ENCODE results near the gene CLDN25. TPM values are rescaled to one million over a fixed set of nuclear protein-coding genes. Genes with fewer than 3 reads are reported as not detected.

CLDN25 gene
- total and polyA plus RNA-seq, 3 experiments from 2014 or later, result not detected

DNA sequence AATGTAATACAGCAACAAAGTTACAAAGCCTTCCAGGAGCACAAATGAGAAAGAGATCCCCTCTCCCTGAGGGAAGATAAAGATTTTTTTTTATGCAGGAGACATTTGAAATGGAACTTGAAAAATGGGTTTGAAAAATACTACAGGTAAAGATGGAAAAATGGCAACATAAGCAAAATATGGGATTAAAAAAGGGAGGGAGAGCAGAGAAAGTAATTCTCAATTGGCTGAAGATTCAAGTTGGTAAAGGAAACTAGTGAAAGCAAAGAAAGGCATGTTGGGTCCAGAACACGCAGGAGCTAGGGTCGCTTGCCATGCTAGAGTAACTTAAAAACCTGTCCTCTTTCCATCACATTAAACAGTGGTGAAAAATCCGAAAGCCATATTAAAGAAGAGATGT, 7.6 kb upstream of the CLDN25 start:
- Mint-ChIP-seq H3K9me3 (no peaks in the 10 kb centered on the region), H3K27ac (peak overlapping the region in 5 of 8 donors; percentile 41 to 81 (median 75)), H3K36me3 (peaks cover 7 to 39% (median 11%) of the 10 kb centered on the region in 3 donors), H3K27me3 (no peaks in the 10 kb centered on the region), H3K4me3 (peak overlapping the region; percentile 71 to 99 (median 98)), H3K4me1 (peaks cover 34 to 49% (median 45%) of the 10 kb centered on the region in 3 donors)
- H3K4me3 ChIP-seq (ENCODE audit: low read length), result no peak overlapping the region
- peaks cover 11% of the 10 kb centered on the region for H3K4me1 ChIP-seq (ENCODE audit: insufficient read depth, low read length)
- CTCF ChIA-PET, result no interaction called here
- no peak overlapping the region for H3K27ac ChIP-seq (ENCODE audit: low read depth, low read length)
- POLR2A ChIA-PET, result no interaction called here
- H3K9me3 ChIP-seq (ENCODE audit: low read length), result no peaks in the 10 kb centered on the region
- no peak for DNase-seq
- H3K36me3 ChIP-seq (ENCODE audit: insufficient read depth, low read length), result peaks cover 10% of the 10 kb centered on the region
- no peaks in the 10 kb centered on the region for H3K27me3 ChIP-seq (ENCODE audit: insufficient read depth, low read length, poor library complexity, severe bottlenecking)

DNA sequence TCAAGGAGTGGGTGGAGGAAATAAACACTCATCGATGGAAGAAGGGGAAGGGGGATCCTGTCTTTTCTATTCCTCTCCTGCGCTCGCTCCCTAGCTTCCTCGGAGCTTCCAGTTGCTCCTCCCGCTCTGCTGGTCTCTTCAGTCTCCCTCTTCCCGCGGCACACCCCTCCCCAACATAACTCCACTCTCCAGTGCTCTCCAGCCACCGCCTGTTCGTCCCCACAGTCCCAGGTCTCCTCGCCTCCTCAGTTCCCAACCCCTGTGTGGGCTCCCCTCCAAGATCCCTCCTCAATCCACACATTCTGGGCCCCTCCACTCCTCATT, 6.5 kb upstream of the CLDN25 start:
- peaks cover 4% of the 10 kb centered on the region for H3K36me3 ChIP-seq (ENCODE audit: insufficient read depth, low read length)
- Mint-ChIP-seq H3K27ac (peak overlapping the region; percentile 85 to 99 (median 96)), H3K36me3 (peaks cover 0 to 28% (median 2%) of the 10 kb centered on the region in 3 donors), H3K4me3 (peak overlapping the region; percentile 97 to 99 (median 98)), H3K4me1 (peaks cover 26 to 39% (median 35%) of the 10 kb centered on the region in 3 donors), H3K9me3 (no peaks in the 10 kb centered on the region), H3K27me3 (peaks cover 1 to 2% of the 10 kb centered on the region in 2 donors)
- peak in 1 of 5 donors; percentile 1 for DNase-seq
- H3K4me3 ChIP-seq (ENCODE audit: low read length), result peak overlapping the region; percentile 96
- peak overlapping the region; percentile 77 for H3K27ac ChIP-seq (ENCODE audit: low read depth, low read length)
- H3K27me3 ChIP-seq (ENCODE audit: insufficient read depth, low read length, poor library complexity, severe bottlenecking), result no peaks in the 10 kb centered on the region
- CTCF ChIA-PET, result interaction anchor here (0.8 to 1.6 kb wide), 5 partner anchors 9 to 467 kb away, joined by 3 to 6 read pairs (median 3); no protein-coding TSS in a partner anchor
- peaks cover 11% of the 10 kb centered on the region for H3K4me1 ChIP-seq (ENCODE audit: insufficient read depth, low read length)
- H3K9me3 ChIP-seq (ENCODE audit: low read length), result no peaks in the 10 kb centered on the region
- POLR2A ChIA-PET, result no interaction called here

DNA sequence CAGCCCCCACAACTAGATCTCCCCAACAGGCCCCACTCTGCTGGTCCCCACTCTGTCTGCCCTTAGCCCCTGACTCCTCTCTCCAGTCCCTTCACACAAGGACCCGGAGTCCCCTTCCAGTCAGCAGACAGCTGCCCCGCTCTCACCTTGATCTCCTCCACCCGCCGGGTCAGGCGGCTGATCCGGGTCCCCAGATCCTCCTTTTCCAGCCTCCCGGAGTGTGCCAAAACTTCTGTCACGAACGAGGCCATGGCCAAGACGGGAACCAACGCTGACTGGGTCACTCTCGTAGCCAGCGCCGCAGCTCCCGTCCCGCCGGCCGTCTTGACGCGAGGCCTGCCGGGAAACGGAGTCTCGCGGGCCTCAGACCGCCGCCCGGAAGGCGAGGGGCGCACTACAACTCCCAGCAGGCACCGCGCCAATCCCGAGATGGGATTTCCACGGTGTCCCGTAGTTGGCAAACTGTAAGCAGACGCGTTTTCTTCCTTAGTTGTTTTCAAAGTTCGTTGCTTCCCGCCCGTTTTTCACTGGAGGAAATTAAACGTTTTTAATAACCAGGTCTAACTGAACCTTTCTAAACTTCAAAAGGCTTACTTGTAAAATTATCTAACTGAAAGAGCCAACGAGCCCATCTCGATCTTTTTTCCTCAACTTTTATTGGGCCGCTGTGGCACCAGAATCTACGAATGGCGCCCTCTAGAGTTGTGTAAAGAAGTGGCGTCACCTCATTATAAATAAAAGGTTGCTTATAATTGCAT, 6.0 kb upstream of the CLDN25 start, which contains the start of gene ZW10:
ZW10 (minus strand) TSS at position 277 of the 758 bp plus-strand sequence; CDS start at position 251, 26 bp downstream.
- no peaks in the 10 kb centered on the region for H3K27me3 ChIP-seq (ENCODE audit: insufficient read depth, low read length, poor library complexity, severe bottlenecking)
- Mint-ChIP-seq H3K27ac (peak within 1 kb of the TSS; percentile 85 to 99 (median 96)), H3K9me3 (no peaks in the 10 kb centered on the region), H3K27me3 (peaks cover 1 to 3% of the 10 kb centered on the region in 2 donors), H3K4me3 (peak within 1 kb of the TSS; percentile 97 to 99 (median 98)), H3K36me3 (peaks cover 0 to 24% (median 1%) of the 10 kb centered on the region in 3 donors), H3K4me1 (peaks cover 26 to 35% (median 32%) of the 10 kb centered on the region in 3 donors)
- no peaks in the 10 kb centered on the region for H3K9me3 ChIP-seq (ENCODE audit: low read length)
- peak; percentile 90 to 93 (median 90) for DNase-seq
- CTCF ChIA-PET, result interaction anchor here (0.8 to 1.6 kb wide), 5 partner anchors 8 to 467 kb away, joined by 3 to 6 read pairs (median 3); no protein-coding TSS in a partner anchor
- H3K27ac ChIP-seq (ENCODE audit: low read depth, low read length), result peak within 1 kb of the TSS; percentile 77
- H3K4me3 ChIP-seq (ENCODE audit: low read length), result peak within 1 kb of the TSS; percentile 96
- peaks cover 11% of the 10 kb centered on the region for H3K4me1 ChIP-seq (ENCODE audit: insufficient read depth, low read length)
- POLR2A ChIA-PET, result no interaction called here
- no peaks in the 10 kb centered on the region for H3K36me3 ChIP-seq (ENCODE audit: insufficient read depth, low read length)

- Histone ChIP-seq H3K4me1 (ENCODE audit: insufficient read depth, low read length) (peaks cover 11% of the 10 kb centered on the region), H3K27me3 (ENCODE audit: insufficient read depth, low read length, poor library complexity, severe bottlenecking) (no peaks in the 10 kb centered on the region), H3K4me3 (ENCODE audit: low read length) (peak overlapping the region; percentile 96), H3K27ac (ENCODE audit: low read depth, low read length) (peak overlapping the region; percentile 34), H3K36me3 (ENCODE audit: insufficient read depth, low read length) (no peaks in the 10 kb centered on the region), H3K9me3 (ENCODE audit: low read length) (no peaks in the 10 kb centered on the region)
- H3K9me3 Mint-ChIP-seq, result no peaks in the 10 kb centered on the region
- peaks cover 0 to 20% (median 0%) of the 10 kb centered on the region in 3 donors for H3K36me3 Mint-ChIP-seq
- H3K27ac Mint-ChIP-seq, result peak overlapping the region in 7 of 8 donors; percentile 85 to 99 (median 96)
- H3K27me3 Mint-ChIP-seq, result peaks cover 1 to 3% of the 10 kb centered on the region in 2 donors
- no peak for DNase-seq
- H3K4me3 Mint-ChIP-seq, result peak overlapping the region; percentile 97 to 99 (median 98)
- peaks cover 24 to 32% (median 30%) of the 10 kb centered on the region in 3 donors for H3K4me1 Mint-ChIP-seq
- CTCF ChIA-PET, result interaction anchor here (1.0 to 1.6 kb wide), 2 partner anchors 8 to 15 kb away, joined by 3 to 6 read pairs; no protein-coding TSS in a partner anchor
- POLR2A ChIA-PET, result no interaction called here
Measured at GRCh38 chr11:113774174-113774503, 5.5 kb upstream of the CLDN25 start.

- Mint-ChIP-seq H3K9me3 (no peaks in the 10 kb centered on the region), H3K36me3 (peaks cover 0 to 7% (median 0%) of the 10 kb centered on the region in 3 donors), H3K27ac (no peak overlapping the region), H3K4me3 (peak overlapping the region in 1 of 7 donors; percentile 28), H3K27me3 (peaks cover 17 to 32% of the 10 kb centered on the region in 2 donors), H3K4me1 (peaks cover 8 to 13% (median 10%) of the 10 kb centered on the region in 3 donors)
- no peaks in the 10 kb centered on the region for H3K36me3 ChIP-seq (ENCODE audit: insufficient read depth, low read length)
- DNase-seq, result no peak
- CTCF ChIA-PET, result interaction anchor here (0.6 kb wide), 1 partner anchor 380 kb away, joined by 3 read pairs; no protein-coding TSS in a partner anchor
- H3K27me3 ChIP-seq (ENCODE audit: insufficient read depth, low read length, poor library complexity, severe bottlenecking), result peaks cover 5% of the 10 kb centered on the region
- POLR2A ChIA-PET, result no interaction called here
- peaks cover 4% of the 10 kb centered on the region for H3K4me1 ChIP-seq (ENCODE audit: insufficient read depth, low read length)
- H3K4me3 ChIP-seq (ENCODE audit: low read length), result no peak overlapping the region
- no peaks in the 10 kb centered on the region for H3K9me3 ChIP-seq (ENCODE audit: low read length)
- H3K27ac ChIP-seq (ENCODE audit: low read depth, low read length), result no peak overlapping the region
Measured at GRCh38 chr11:113778111-113778910, 1.3 kb upstream of the CLDN25 start.

GRCh38 chr11:113781682-113782081, 2.1 kb downstream of the CLDN25 start:
- CTCF ChIA-PET, result interaction anchor here (1.7 kb wide), 1 partner anchor 8 kb away, joined by 6 read pairs; the partner anchor contains the start of gene ZW10
- no peak for DNase-seq
- no peaks in the 10 kb centered on the region for H3K4me1 ChIP-seq (ENCODE audit: insufficient read depth, low read length)
- Mint-ChIP-seq H3K9me3 (no peaks in the 10 kb centered on the region), H3K27me3 (peaks cover 20 to 49% of the 10 kb centered on the region in 2 donors), H3K4me3 (no peak overlapping the region), H3K27ac (peak overlapping the region in 1 of 8 donors; percentile 69), H3K4me1 (no peaks in the 10 kb centered on the region), H3K36me3 (no peaks in the 10 kb centered on the region)
- peaks cover 5% of the 10 kb centered on the region for H3K27me3 ChIP-seq (ENCODE audit: insufficient read depth, low read length, poor library complexity, severe bottlenecking)
- H3K27ac ChIP-seq (ENCODE audit: low read depth, low read length), result no peak overlapping the region
- no peaks in the 10 kb centered on the region for H3K9me3 ChIP-seq (ENCODE audit: low read length)
- no peak overlapping the region for H3K4me3 ChIP-seq (ENCODE audit: low read length)
- POLR2A ChIA-PET, result no interaction called here
- H3K36me3 ChIP-seq (ENCODE audit: insufficient read depth, low read length), result no peaks in the 10 kb centered on the region

- no peak overlapping the region for H3K27ac ChIP-seq (ENCODE audit: low read depth, low read length)
- Mint-ChIP-seq H3K4me1 (no peaks in the 10 kb centered on the region), H3K4me3 (no peak overlapping the region)
Measured at GRCh38 chr11:113782134-113782533, 2.5 kb downstream of the CLDN25 start.

More at GRCh38 chr11:113782134-113782533, 2.5 kb downstream of the CLDN25 start:
- CTCF ChIA-PET, result interaction anchor here (1.7 kb wide), 1 partner anchor 8 kb away, joined by 6 read pairs; the partner anchor contains the start of gene ZW10
- no peak for DNase-seq
- Histone ChIP-seq H3K27me3 (ENCODE audit: insufficient read depth, low read length, poor library complexity, severe bottlenecking) (peaks cover 5% of the 10 kb centered on the region), H3K4me1 (ENCODE audit: insufficient read depth, low read length) (no peaks in the 10 kb centered on the region), H3K4me3 (ENCODE audit: low read length) (no peak overlapping the region), H3K36me3 (ENCODE audit: insufficient read depth, low read length) (no peaks in the 10 kb centered on the region), H3K9me3 (ENCODE audit: low read length) (no peaks in the 10 kb centered on the region)
- Mint-ChIP-seq H3K9me3 (no peaks in the 10 kb centered on the region), H3K36me3 (no peaks in the 10 kb centered on the region), H3K27me3 (peaks cover 20 to 51% of the 10 kb centered on the region in 2 donors), H3K27ac (no peak overlapping the region)
- POLR2A ChIA-PET, result no interaction called here
